GM19468 (cell line): ENCODE measurements around the gene TREML4.

ENCODE experiments used
- ATAC-seq: cut with Tn5 transposase; IDR thresholded peaks from one replicate; pipeline ENCODE4 v1.9.1; 2021; ENCODE audit warnings: mild to moderate bottlenecking, moderate library complexity, moderate number of reproducible peaks; ENCODE audit not compliant: unreplicated experiment; ENCODE audit errors: extremely low read depth

The TREML4 gene

DNA sequence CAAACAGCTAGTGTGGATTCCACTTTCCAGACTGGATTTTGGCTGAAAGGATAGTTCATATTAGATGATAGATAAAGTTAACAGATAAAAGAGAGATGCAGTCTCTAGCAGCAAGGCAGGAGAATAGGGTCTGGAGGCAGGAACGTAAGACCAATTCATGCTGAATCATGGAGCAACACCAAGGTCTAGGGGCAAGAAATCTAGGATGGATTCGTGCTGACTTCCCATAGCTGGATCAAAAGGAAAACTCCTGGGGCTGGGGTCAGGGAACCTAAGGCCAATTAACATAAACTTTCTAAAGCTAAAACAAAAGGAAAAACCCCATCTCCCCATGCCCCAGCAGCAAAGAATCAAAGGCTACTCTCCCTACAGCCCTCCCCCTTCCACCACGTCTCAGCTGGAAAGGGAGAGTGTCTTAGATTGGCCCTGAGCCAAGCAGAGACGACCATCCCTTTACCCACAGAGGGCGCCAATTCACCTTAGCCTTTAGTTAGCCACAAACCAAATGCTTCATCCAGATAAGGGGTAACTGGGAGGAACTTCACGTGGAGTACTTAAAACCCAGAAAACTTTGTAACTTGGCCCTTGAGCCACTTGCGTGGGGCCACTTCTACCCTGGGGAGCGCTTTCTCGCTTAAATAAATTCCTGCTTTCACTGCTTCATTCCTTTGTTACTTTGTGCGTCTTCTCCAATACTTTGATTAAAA, 50.7 kb downstream of the TREML4 start:
- ATAC-seq = no peak

DNA sequence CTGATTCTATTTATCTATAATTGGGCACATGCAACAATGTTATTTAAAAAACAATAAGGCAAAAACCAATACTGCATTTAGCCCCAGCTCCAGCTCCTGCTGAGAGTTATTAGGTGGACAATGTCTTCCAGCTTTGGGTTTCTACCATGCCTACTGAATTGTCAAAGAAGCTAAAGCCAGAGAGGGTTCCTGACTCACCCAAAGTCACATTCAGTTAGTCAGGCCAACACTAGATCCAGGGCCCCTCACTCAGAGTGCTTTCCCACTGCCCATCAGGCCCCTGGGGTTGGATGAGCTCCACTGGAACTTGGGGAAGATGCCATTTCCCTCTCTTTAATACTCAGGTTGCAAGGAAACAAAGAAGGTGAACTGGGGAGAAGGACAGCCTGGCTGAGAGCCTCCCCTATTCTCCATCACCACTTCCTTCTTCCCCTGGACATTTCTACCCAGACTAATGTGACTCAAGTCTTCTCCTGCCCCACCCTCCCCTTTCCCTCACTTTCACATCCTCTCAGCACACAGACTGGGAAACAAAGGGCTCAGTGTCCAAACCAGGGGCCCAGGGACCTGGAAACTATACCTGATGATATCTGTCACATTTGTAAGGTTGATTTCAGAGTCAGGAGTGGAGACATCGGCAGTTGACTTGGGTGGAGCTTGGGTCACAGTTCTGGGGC, 52.4 kb downstream of the TREML4 start:
- no peak for ATAC-seq

DNA sequence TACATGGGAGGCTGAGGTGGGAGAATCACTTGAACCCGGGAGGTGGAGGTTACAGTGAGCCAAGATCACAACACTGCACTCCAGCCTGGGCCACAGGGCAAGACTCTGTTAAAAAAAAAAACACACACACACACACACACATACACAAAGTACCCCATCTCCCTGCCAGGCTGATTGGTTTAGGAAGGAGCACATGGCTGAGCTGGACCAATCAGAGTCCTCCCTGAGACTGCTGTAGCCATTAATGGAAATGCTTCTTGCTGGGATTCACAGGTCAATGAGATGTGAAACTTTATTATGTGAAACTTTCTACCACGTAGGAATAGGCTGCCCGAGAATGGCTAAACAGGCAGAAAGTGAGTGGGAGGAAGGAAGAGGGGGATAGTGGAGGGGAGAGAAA, 55.5 kb downstream of the TREML4 start:
- ATAC-seq = no peak

DNA sequence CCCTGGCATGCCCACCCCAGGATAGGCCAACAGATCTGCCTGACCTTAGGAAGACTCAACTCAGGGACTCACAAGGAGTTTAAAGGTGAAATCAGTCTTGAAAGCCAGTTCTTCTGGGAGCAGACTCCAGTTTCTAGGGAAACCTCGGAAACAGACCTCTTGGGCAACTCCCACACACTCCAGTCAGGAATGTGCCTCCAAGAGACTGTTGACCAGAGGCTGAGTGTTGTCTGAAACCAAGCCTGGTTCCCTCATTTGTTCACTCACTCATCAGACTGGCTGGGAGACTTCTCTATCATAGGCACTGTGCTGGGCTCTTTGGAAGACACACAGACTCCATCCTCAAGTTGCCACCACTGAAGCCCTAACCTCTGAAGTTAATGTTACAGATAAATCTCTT, 56.6 kb downstream of the TREML4 start:
- ATAC-seq = no peak

DNA sequence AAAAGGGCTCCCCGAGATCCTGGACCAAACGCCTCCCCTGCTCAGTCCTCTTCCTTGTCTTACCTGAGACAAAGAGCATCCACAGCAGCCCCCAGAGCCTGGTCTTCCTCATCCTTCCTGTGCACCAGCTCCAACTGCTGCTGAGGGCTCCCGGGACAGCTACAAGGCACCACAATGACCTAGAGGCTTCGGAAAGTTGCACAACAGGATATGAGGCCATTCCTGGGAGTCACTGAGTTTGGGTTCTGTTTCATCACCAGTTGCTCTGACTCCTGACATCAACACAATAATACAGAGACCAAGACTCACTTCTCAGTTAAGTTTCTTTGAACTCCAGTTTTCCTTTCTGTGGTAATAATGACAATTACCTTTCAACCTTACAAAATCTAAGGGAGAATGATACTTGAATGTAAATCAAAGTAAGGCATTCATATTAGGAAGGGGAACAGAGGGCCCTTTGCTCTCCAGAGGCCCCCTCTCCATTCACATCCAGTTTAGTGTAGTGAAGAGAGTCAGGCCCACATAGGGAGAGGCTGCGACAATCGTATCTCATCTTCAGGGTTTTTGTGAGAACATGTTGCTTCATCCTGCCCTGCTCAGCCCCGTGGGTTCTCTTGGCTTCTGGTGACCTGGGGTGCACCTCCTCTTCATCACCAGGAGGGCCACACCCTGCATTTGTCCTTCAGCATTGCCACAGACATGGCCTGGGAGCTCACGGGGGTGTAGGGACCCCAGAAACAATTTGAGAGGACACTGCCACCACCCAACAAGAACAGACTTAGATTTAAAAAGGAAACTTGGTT, 58.6 kb downstream of the TREML4 start, which contains the start of gene TREM1:
Gene TREM1 (minus strand): TSS at position 139 of the 803 bp plus-strand sequence. CDS start 27 bp downstream, at position 112.
- no peak for ATAC-seq

DNA sequence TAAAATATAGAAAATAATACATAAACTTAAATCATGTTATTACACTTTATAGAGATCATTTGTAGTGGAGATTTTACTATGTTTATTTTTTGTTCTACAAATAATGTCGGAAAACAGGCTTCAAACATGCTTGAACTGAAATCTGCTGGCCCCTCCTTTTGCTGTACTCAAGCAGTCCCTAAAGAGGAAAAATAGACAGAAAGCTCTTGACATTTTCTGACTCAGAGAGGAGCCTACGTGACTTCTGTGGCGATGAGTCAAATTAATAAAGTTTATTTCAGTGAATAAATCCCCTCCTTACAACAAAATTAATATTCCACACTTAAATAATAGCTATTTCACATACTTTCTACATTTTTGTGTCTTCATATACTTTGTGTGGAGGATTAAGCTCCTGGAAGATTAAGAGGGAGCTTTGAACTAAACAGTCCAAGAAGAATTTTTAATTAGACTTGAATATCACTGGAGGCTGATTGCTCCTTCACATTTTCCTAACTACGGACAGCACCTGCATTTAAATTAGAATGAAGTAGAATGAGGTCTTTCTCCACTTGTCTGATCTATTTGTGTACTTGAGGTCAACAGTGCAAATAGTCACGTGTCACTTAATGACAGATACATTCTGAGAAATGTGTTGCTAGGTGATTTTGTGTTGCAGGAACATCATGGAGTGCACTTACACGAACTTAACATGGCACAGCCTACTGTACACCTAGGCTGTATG, 60.0 kb downstream of the TREML4 start:
- ATAC-seq = no peak
